ENCODE measurements around the gene EIF2B2.

EIF2B2 gene

GRCh38 chr14:75060420-75060819, 57.7 kb downstream of the EIF2B2 start:
- no peak overlapping the region for H3K4me3 Mint-ChIP-seq
- DNase-seq (ENCODE audit: low spot score in 2 of 2), result no peak
- H3K27me3 Mint-ChIP-seq, result no peaks in the 10 kb centered on the region
- no peak for ATAC-seq (replicated peaks; ENCODE audit: extremely low read depth, poor library complexity, severe bottlenecking)
- H3K27ac Mint-ChIP-seq (ENCODE audit: low read depth), result no peak overlapping the region
- H3K9me3 Mint-ChIP-seq, result no peaks in the 10 kb centered on the region
- H3K4me1 Mint-ChIP-seq, result peaks cover 29% of the 10 kb centered on the region
- peaks cover 11% of the 10 kb centered on the region for H3K36me3 Mint-ChIP-seq (ENCODE audit: insufficient read depth)

Data from central memory CD8-positive, alpha-beta T cell (primary cell).